ENCODE measurements around the gene IDS. TPM values are rescaled to one million over a fixed set of nuclear protein-coding genes. Genes with fewer than 3 reads are reported as not detected.
A peak's percentile ranks its signal among the peaks of the same experiment; 100 is the strongest.
"Not testable (repeated sequence)": the region's sequence is repeated elsewhere in the genome, so short reads cannot be mapped to it uniquely, and the experiment has no call there.

IDS gene, protein sequence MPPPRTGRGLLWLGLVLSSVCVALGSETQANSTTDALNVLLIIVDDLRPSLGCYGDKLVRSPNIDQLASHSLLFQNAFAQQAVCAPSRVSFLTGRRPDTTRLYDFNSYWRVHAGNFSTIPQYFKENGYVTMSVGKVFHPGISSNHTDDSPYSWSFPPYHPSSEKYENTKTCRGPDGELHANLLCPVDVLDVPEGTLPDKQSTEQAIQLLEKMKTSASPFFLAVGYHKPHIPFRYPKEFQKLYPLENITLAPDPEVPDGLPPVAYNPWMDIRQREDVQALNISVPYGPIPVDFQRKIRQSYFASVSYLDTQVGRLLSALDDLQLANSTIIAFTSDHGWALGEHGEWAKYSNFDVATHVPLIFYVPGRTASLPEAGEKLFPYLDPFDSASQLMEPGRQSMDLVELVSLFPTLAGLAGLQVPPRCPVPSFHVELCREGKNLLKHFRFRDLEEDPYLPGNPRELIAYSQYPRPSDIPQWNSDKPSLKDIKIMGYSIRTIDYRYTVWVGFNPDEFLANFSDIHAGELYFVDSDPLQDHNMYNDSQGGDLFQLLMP
- total RNA-seq = 10 to 100 TPM; 91.1 to 93.1 TPM

DNA sequence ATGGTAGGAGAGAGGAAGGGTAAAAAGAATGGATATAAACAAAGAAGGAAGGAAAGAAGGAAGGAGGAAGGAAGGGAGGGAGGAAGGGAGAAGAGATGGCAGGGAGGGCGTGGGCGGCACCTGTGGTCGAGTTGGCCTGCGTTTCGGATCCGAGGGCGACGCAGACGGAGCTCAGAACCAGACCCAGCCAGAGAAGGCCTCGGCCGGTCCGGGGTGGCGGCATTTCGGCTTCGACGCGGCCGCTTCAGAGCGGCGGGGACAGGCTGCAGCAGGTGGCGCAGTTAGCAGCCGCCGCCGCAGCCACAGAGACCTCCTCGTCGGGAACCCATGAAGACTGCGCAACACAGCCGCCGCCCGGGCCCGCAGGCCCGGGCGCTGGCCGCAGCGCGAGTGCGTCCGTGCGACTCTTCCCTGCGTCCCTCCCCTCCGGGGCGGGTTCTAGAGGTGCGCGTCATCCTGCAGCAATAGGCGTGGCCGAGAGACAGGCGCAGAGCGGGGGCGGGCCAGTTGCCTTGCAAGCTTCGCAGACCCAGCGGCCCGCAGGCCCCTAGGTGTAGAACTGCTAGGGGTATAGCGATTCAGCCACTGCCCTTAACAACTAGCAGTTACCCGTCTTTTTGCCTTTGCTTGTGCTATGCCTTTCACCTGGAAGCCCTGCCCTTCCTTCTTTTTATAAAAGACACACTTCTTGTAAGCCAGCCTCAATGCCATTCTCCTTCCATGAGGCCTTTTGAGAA, at the start of gene IDS:
Gene IDS, minus strand, starts transcription at position 392 of the 737 bp plus-strand sequence. Its CDS starts 169 bp downstream, at position 223.
- H3K36me3 ChIP-seq = no peaks in the 10 kb centered on the region
- no peaks in the 10 kb centered on the region for H3K27me3 ChIP-seq
- peak within 1 kb of the TSS; percentile 89 for H3K27ac ChIP-seq
- no peaks in the 10 kb centered on the region for H3K9me3 ChIP-seq
- H3K4me1 ChIP-seq = peaks cover 0 to 5% of the 10 kb centered on the region in 2 donors
- peak within 1 kb of the TSS; percentile 62 to 65 for H3K4me3 ChIP-seq
- peak; percentile 90 for DNase-seq (ENCODE audit: low spot score)
- TF ChIP-seq, protein P1, sequence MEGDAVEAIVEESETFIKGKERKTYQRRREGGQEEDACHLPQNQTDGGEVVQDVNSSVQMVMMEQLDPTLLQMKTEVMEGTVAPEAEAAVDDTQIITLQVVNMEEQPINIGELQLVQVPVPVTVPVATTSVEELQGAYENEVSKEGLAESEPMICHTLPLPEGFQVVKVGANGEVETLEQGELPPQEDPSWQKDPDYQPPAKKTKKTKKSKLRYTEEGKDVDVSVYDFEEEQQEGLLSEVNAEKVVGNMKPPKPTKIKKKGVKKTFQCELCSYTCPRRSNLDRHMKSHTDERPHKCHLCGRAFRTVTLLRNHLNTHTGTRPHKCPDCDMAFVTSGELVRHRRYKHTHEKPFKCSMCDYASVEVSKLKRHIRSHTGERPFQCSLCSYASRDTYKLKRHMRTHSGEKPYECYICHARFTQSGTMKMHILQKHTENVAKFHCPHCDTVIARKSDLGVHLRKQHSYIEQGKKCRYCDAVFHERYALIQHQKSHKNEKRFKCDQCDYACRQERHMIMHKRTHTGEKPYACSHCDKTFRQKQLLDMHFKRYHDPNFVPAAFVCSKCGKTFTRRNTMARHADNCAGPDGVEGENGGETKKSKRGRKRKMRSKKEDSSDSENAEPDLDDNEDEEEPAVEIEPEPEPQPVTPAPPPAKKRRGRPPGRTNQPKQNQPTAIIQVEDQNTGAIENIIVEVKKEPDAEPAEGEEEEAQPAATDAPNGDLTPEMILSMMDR (IDR thresholded peaks at IDR 0.05) = no peak

DNA sequence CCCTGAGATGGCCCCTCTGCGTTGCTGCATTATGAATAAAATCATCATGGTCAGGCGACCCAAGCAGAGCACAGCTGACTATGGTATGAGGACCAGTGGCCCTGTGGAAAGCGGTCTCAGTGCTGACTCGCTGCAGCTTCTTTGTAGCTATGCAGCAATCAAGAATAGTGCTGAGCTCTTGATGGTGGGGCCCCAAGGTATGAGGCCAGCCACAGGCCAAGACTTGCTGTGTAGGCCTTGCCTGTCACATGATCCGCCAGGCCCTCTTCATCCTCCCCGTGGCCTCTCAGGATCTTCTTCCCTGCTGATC, 46.8 kb upstream of the IDS start:
- H3K9me3 ChIP-seq; DNase-seq (ENCODE audit: low spot score); H3K36me3 ChIP-seq; H3K27ac ChIP-seq; H3K27me3 ChIP-seq; H3K4me3 ChIP-seq; H3K4me1 ChIP-seq: not testable (repeated sequence)

DNA sequence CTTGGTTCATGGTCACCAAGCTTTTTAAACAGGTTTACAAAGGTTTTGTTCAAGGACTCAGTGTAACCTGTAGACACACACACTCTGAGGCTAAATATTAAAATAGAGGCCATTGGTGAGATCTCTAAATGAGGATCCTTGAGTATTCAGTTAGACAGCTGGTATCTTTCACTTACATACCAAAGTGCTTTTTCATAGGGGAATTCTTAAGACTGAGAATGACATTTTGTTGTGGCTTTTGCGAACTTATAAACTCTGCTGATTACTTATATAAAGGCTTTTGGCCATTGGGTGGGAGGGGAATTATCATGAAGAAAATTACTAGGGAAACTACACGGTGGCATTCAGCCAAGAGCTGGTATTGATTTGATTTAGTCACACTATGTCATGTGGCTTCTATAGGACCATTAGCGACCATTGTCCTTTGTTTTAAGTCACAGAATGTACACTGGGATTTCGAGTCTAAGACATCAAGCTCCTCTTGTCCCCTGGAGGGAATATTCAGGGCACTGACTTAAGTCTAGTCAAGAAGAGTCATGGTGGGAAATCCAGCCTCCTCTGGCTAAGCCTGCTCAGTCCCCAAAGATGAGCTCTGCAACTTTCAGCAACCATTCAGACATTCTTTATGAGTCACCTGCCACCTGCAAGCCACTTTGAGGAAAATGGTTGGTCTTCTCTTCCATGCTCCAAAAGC, 46.3 kb upstream of the IDS start:
- not testable (repeated sequence) for H3K4me3 ChIP-seq; H3K27ac ChIP-seq; H3K27me3 ChIP-seq; H3K9me3 ChIP-seq; DNase-seq (ENCODE audit: low spot score); H3K36me3 ChIP-seq; H3K4me1 ChIP-seq

DNA sequence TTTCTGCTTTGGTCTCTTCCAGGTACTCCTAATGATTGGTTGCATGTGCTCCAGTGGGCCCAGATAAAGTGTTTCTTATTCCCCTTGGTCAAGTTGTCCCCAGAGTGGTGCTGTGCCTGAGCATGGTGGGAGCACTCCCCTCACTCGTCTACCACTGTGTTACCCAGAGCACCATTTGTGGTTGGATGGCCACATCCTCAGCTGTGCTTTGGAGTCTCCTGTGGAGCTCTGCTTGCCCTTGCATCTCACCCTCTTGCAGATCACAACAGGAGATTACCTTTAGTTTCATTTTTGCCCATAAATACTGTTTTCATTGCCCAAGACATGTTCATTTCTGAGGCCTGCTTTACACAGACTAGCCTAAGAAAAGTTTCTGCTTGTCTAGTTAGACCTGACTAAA, 45.3 kb upstream of the IDS start:
- not testable (repeated sequence) for H3K27ac ChIP-seq; H3K4me3 ChIP-seq; H3K4me1 ChIP-seq; DNase-seq (ENCODE audit: low spot score); H3K9me3 ChIP-seq; H3K36me3 ChIP-seq; H3K27me3 ChIP-seq

DNA sequence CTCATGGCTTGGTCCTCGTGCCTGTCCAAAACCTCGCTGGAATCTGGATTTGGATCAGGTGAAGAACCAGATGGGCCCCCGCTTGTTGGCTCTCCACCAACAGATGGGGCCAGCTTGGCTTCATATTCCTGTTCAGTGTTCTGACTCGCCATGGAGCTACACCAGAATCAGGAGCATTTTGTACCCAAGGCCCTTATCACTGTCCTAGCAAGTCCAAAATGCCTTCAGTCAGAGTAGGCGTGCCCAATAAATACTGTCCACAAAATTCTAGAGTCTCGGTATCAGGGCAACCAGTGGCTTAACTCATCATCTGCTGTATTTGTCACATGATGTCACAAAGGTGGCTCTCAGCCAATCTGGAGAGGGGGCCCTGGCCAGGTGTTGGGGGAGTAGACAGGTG, 44.6 kb upstream of the IDS start, which contains the start of gene HSFX3:
Gene HSFX3, minus strand, starts transcription at position 224 of the 400 bp plus-strand sequence. Its CDS starts 72 bp downstream, at position 152.
- not testable (repeated sequence) for H3K4me3 ChIP-seq; H3K27me3 ChIP-seq; DNase-seq (ENCODE audit: low spot score); H3K27ac ChIP-seq; H3K36me3 ChIP-seq; H3K9me3 ChIP-seq; H3K4me1 ChIP-seq

DNA sequence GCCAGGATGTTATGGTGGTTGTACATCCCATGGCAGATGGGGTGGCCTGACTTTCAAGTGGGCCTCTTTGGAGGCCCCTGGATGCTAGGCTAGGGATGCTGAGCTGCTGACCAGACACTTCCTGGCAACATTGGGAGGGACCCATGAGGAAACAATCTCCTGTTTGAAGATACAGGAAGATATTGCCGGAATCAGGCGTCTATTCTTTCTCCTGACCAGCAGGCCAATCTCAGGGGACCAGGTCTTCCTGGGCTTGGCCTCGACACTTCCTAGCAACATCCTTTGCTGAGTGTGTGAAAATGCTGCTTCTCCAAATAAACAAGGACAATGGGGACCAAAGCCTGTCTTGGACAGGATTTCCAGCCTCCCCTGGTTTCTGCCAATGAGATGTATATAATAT, 42.7 kb upstream of the IDS start:
- not testable (repeated sequence) for H3K4me1 ChIP-seq, H3K27ac ChIP-seq, H3K36me3 ChIP-seq

DNA sequence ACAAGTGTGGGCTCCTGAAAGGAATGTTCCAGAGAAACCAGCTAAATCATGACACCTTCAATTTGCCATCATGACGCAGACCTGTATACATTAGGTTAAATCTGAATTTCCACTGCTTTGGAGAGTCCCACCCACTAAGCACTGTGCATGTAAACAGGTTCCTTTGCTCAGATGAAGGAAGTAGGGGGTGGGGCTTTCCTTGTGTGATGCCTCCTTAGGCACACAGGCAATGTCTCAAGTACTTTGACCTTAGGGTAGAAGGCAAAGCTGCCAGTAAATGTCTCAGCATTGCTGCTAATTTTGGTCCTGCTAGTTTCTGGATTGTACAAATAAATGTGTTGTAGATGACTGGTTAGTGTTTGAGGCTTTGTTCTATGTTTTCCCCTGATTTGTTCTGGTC, 41.9 kb upstream of the IDS start:
- not testable (repeated sequence) for H3K27me3 ChIP-seq; H3K4me3 ChIP-seq; H3K36me3 ChIP-seq; H3K9me3 ChIP-seq; DNase-seq (ENCODE audit: low spot score); H3K4me1 ChIP-seq; H3K27ac ChIP-seq

More for the DNA sequence above, 42.7 kb upstream of the IDS start:
- not testable (repeated sequence) for H3K4me3 ChIP-seq; H3K27me3 ChIP-seq; DNase-seq (ENCODE audit: low spot score); H3K9me3 ChIP-seq

DNA sequence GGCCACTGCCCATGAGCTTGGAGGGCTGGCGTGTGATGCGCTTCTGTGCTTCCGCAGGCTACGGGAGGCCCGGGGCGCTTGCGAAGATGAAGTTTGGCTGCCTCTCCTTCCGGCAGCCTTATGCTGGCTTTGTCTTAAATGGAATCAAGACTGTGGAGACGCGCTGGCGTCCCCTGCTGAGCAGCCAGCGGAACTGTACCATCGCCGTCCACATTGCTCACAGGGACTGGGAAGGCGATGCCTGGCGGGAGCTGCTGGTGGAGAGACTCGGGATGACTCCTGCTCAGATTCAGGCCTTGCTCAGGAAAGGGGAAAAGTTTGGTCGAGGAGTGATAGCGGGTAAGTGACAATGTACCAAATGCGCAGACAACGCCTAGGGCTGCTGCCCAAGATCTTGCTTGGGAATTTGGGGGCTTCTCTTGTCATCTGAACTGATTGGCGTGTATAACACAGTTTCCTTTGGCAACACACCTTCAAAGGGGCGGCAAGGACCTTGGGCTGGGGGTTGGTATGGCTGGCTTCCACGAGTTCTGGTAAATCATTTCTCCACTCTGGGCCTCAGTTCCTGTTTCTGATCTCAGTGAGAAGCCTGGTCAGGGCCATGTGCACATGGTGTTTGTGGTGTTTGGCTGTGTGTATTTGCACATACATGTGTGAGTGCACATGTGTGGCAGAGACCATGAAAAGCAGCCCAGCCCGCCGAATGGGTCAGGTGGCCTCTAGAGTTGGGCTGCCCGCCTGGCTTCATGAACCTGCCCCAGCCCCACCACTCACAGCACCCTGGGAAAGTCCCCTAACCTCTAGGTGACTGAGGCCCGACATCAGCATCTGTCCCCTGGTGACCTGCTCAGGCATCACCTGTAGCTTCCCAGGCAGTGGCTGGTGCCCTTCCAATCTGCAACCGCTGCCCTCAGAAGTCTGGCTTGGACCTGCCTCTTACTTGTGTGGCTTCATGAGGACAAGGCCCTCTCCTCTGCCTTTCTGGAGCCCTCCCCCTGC, 40.7 kb upstream of the IDS start:
- not testable (repeated sequence) for H3K4me1 ChIP-seq; H3K9me3 ChIP-seq; H3K36me3 ChIP-seq; H3K27me3 ChIP-seq; H3K27ac ChIP-seq; DNase-seq (ENCODE audit: low spot score); H3K4me3 ChIP-seq

All from right atrium auricular region (tissue), 2 donors.